OCI-LY1 (cell line): Measurements from ENCODE around the gene PXK.

Source experiments
- H2AFZ ChIP-seq: fragments of 200-600 bp; sonication (generic), shearing (Covaris generic); 2 replicates; pipeline ENCODE4 v1.6.0; 2014; ENCODE audit warnings: antibody characterized with exemption, mild to moderate bottlenecking, low read length
- H3F3A ChIP-seq: fragments of 200-600 bp; sonication (generic), shearing (Covaris generic); 2 replicates; pipeline ENCODE4 v1.6.0; 2014; ENCODE audit warnings: mild to moderate bottlenecking, antibody characterized with exemption, low read length, moderate library complexity; ENCODE audit not compliant: insufficient read depth
- H3K27ac ChIP-seq: fragments of 200-600 bp; sonication (generic); 2 replicates; pipeline ENCODE4 v1.5.1; 2014; ENCODE audit warnings: low read length, mixed run types, mild to moderate bottlenecking, low read depth; ENCODE audit not compliant: poor library complexity, severe bottlenecking
- H3K27me3 ChIP-seq: fragments of 200-600 bp; sonication (generic); 2 replicates; pipeline ENCODE4 v1.6.0; 2014; ENCODE audit warnings: antibody characterized with exemption, mild to moderate bottlenecking, low read length, moderate library complexity; ENCODE audit not compliant: insufficient read depth
- H3K36me3 ChIP-seq: fragments of 200-600 bp; sonication (generic); 2 replicates; pipeline ENCODE4 v1.6.1; 2014; ENCODE audit warnings: mild to moderate bottlenecking, antibody characterized with exemption, low read length, moderate library complexity, mixed read lengths; ENCODE audit not compliant: insufficient read depth
- H3K4me1 ChIP-seq: fragments of 200-600 bp; sonication (generic); 2 replicates; pipeline ENCODE4 v1.5.1; 2014; ENCODE audit warnings: mild to moderate bottlenecking, low read length, moderate library complexity; ENCODE audit not compliant: insufficient read depth, severe bottlenecking
- H3K4me2 ChIP-seq: fragments of 200-600 bp; sonication (generic), shearing (Covaris generic); 2 replicates; pipeline ENCODE4 v1.6.1; 2014; ENCODE audit warnings: low read length
- H3K4me3 ChIP-seq: fragments of 200-600 bp; sonication (generic); 2 replicates; pipeline ENCODE4 v1.5.1; 2014; ENCODE audit warnings: low read length, low read depth, mild to moderate bottlenecking, mixed read lengths; ENCODE audit not compliant: poor library complexity, severe bottlenecking
- H3K79me2 ChIP-seq: fragments of 200-600 bp; shearing (Covaris generic); 2 replicates; pipeline ENCODE4 v1.6.1; 2016; ENCODE audit warnings: mixed run types, low read length, mixed read lengths; ENCODE audit not compliant: insufficient read depth
- H3K9ac ChIP-seq: fragments of 200-600 bp; sonication (generic), shearing (Covaris generic); 2 replicates; pipeline ENCODE4 v1.6.1; 2014; ENCODE audit warnings: mild to moderate bottlenecking, low read length, mixed read lengths
- H3K9me2 ChIP-seq: fragments of 200-600 bp; sonication (generic), shearing (Covaris generic); 2 replicates; pipeline ENCODE4 v1.6.1; 2014; ENCODE audit warnings: low read depth, mild to moderate bottlenecking, low read length, mixed read lengths
- H3K9me3 ChIP-seq: fragments of 200-600 bp; shearing (Covaris generic); 2 replicates; pipeline ENCODE4 v1.6.1; 2014; ENCODE audit warnings: low read length, mixed read lengths
- H4K20me1 ChIP-seq: fragments of 200-600 bp; sonication (generic), shearing (Covaris generic); 2 replicates; pipeline ENCODE4 v1.6.0; 2016; ENCODE audit warnings: mild to moderate bottlenecking, low read length; ENCODE audit not compliant: insufficient read depth
- CTCF ChIP-seq: fragments of 200-600 bp; sonication (generic), shearing (Covaris generic); IDR thresholded peaks from 2 replicates; pipeline ENCODE4 v1.5.1; 2017; ENCODE audit warnings: mild to moderate bottlenecking, antibody characterized with exemption, low read length, moderate library complexity, mixed read lengths
- EZH2 ChIP-seq: fragments of 200-600 bp; sonication (generic), shearing (Covaris generic); IDR thresholded peaks from 2 replicates; pipeline ENCODE4 v1.8.0; 2017; ENCODE audit warnings: borderline replicate concordance, mixed run types, mild to moderate bottlenecking, antibody characterized with exemption, low read length, moderate library complexity, mixed read lengths

PXK gene

DNA sequence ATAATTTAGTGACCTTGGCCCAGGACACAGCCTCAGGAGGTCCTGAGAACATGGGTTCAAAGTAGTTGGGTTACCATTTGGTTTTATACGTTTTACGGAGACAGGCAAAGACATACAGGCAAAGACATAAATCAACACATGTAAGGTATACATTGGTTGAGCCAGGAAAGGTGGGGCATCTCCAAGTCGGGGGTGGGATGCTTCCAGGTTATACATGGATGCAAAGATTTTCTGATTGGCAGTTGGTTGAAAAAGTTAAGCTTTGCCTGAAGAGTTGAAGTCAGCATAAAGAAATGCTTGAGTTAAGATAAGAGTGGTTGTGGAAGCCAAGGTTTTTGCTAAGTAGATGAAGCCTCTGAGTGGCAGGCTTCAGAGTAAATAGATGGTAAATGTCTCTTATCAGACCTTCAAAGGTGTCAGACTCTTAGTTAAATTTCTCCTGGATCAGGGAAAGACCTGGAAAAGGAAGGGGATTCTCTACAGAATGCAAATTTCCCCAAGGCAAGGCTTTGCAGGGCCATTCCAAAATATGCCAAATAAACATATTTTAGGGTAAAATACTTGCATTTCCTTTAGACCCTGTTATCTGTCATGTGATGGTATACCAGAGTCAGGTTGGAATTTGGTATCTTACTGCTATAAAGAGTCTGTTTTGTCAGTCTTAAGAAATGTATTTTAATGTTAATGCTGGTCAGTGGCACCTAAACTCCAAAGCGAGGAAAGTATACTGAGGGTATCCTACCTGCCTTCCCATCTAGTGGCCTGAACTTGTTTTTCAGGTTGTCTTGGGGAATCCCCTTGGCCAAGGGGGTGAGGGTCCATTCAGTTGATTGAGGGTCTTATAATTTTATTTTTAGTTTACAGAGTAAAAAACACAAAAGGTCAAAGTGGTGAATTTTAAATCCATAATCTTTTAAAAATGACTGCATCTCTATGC is 109.1 kb downstream of the PXK start:
- Histone ChIP-seq H3K4me1 (no peaks in the 10 kb centered on the region), H2AFZ (no peak overlapping the region), H3K9me2 (no peaks in the 10 kb centered on the region), H3K9me3 (no peaks in the 10 kb centered on the region), H3K27ac (no peak overlapping the region), H3F3A (no peaks in the 10 kb centered on the region), H3K27me3 (no peaks in the 10 kb centered on the region; the same call in 1 of the 2 replicates), H3K36me3 (no peaks in the 10 kb centered on the region), H4K20me1 (no peaks in the 10 kb centered on the region), H3K79me2 (no peaks in the 10 kb centered on the region), H3K9ac (no peak overlapping the region), H3K4me2 (no peak overlapping the region), H3K4me3 (no peak overlapping the region)
- TF ChIP-seq CTCF (no peak), EZH2 (no peak)

DNA sequence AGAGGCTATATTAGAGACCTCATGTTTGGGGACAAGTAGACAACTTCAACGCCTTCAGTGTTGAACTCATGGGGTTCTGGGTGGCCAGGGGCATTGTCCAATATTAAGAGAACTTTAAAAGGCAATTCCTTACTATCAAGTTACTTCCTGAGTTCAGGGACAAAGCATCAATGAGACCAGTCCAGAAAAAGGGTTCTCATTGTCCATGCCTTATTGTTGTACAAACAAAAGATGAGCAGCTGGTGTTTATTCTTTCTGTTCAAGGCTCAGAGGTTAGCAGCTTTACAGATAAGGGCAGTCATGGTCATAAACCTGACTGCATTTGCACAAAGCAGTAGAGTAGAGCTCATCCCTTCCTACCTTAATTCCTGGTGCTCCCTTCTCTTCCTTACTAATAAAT is 119.5 kb downstream of the PXK start:
- Histone ChIP-seq H3K36me3 (no peaks in the 10 kb centered on the region; the same call in 1 of the 2 replicates), H3K9ac (no peak overlapping the region), H3K79me2 (no peaks in the 10 kb centered on the region), H2AFZ (no peak overlapping the region), H3K27ac (no peak overlapping the region), H3K27me3 (no peaks in the 10 kb centered on the region), H3K4me3 (no peak overlapping the region), H3K9me3 (peaks cover 10% of the 10 kb centered on the region; the same call in 1 of the 2 replicates), H4K20me1 (no peaks in the 10 kb centered on the region), H3K9me2 (no peaks in the 10 kb centered on the region), H3K4me1 (no peaks in the 10 kb centered on the region), H3F3A (no peaks in the 10 kb centered on the region), H3K4me2 (no peak overlapping the region)
- TF ChIP-seq CTCF (no peak), EZH2 (no peak)

DNA sequence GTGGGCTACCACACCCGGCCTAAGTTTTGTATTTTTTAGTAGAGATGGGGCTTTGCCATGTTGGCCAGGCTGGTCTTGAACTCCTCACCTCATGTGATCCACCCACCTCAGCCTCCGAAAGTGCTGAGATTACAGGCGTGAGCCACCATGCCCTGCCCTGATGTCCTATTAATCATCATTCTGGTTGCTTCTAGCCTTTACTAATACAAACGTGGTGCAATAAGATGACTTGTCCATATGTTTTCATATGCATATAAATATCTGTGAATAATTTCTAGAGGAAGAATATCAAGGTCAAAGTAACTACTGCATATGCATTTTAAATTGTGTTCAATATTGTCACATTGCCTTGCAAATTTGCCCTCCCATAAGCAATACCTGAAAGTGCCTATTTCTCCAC is 126.5 kb downstream of the PXK start:
- H3K9me3 ChIP-seq = peaks cover 10% of the 10 kb centered on the region; the same call in 1 of the 2 replicates
- no peaks in the 10 kb centered on the region for H4K20me1 ChIP-seq
- no peak overlapping the region for H3K4me3 ChIP-seq
- no peak for TF ChIP-seq CTCF
- TF ChIP-seq EZH2 = no peak
- H3K9me2 ChIP-seq = no peaks in the 10 kb centered on the region
- no peaks in the 10 kb centered on the region; the same call in 1 of the 2 replicates for H3K36me3 ChIP-seq
- H3K79me2 ChIP-seq = no peaks in the 10 kb centered on the region
- no peak overlapping the region for H3K9ac ChIP-seq
- no peaks in the 10 kb centered on the region for H3K27me3 ChIP-seq
- H3K27ac ChIP-seq = no peak overlapping the region
- no peaks in the 10 kb centered on the region for H3K4me1 ChIP-seq
- H2AFZ ChIP-seq = no peak overlapping the region
- H3F3A ChIP-seq = no peaks in the 10 kb centered on the region
- no peak overlapping the region for H3K4me2 ChIP-seq
